GM10847 (cell line): ENCODE measurements around the gene EXTL2.

Source experiments
- POLR2A ChIP-seq: IDR thresholded peaks from 2 replicates; pipeline ENCODE4 v1.6.1; 2011; ENCODE audit not compliant: insufficient read length; ENCODE audit errors: extremely low read depth

The EXTL2 gene

DNA sequence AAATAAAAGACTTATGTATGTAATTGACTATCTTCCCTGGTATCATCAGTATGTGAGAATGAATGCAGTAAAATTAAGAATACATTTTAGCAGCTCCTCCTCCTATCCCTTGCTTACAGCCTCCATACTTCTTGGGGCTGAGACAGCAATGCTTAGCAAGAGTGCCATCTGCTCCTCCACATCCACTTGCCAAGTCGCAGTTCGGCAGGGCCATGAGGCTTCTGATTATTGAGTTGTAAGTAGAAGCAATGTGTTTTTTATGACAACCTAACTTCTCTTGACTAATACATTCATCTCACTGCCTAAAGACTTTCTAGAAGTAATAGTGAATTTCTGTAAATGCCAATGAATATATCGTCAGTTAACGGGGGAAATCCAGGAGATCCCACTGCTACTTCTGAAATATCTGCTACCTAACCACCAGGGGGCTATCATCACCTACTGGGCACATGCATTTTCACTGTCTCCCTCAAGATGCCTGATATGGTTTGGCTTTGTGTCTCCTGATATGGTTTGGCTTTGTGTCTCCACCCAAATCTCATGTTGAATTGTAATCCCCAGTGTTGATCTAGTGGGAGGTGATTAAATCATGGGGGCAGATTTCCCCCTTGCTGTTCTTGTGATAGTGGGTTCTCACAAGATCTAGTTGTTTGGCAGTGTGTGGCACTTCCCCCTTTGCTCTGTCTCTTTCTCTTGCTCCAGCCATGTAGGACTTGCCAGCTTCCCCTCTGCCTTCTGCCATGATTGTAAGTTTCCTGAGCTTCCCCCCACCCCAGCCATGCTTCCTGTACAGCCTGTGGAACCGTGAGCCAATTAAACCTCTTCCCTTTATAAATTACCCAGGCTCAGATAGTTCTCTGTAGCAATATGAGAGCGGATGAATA is 59.6 kb downstream of the EXTL2 start:
- no peak for TF ChIP-seq POLR2A

DNA sequence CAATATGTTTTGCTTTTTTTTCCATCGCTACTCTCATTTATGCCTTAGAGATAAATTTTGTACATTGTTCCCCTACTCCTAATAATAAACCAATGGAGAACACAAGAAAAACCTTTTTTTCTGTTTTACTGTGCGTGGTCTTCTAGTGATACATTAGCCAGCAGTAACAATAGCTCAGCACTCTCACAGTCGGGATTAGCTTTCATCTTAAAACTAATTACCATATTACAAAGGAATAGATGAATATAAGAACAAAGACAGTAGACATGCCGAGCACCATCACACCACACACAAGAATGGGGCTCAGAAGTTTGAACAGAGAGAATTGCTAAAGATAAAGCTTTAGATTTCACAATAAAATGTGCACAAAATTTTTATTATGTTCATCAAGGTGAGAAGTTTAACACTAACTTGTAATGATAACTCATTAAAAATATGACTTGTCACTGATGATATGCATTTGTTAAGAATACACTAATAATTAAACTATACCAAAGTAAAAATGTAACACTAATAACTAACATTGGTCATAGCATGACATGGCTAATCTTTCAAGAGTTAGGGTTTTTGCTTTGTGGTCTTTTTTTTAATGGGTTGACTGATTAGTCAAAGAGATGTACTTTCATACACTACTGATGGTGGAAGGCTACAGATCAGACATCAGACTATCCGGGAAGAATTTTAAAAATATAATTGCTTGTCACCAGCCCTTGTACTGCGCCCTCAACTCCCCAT is 61.8 kb downstream of the EXTL2 start:
- TF ChIP-seq POLR2A, result no peak
